Endothelial cell (in vitro differentiated cells): ENCODE data around the gene CXADR. TPM values are rescaled to one million over a fixed set of nuclear protein-coding genes. Genes with fewer than 3 reads are reported as not detected.

Experiments
- DNase-seq: peaks from one replicate; pipeline ENCODE4 v3.0.0; 2021; ENCODE audit warnings: low spot score
- H3K27ac Mint-ChIP-seq: one replicate; pipeline ENCODE4 v1.8.0; 2021; ENCODE audit warnings: mixed read lengths, inconsistent platforms; ENCODE audit not compliant: unreplicated experiment
- H3K27me3 Mint-ChIP-seq: one replicate; pipeline ENCODE4 v1.8.0; 2021; ENCODE audit warnings: mild to moderate bottlenecking, moderate library complexity, mixed read lengths, inconsistent platforms; ENCODE audit not compliant: unreplicated experiment
- H3K36me3 Mint-ChIP-seq: one replicate; pipeline ENCODE4 v1.8.0; 2021; ENCODE audit warnings: mild to moderate bottlenecking, low read depth, mixed read lengths, inconsistent platforms; ENCODE audit not compliant: unreplicated experiment
- H3K4me1 Mint-ChIP-seq: one replicate; pipeline ENCODE4 v1.8.0; 2021; ENCODE audit warnings: mild to moderate bottlenecking, mixed read lengths, inconsistent platforms; ENCODE audit not compliant: unreplicated experiment
- H3K4me3 Mint-ChIP-seq: one replicate; pipeline ENCODE4 v1.8.0; 2021; ENCODE audit warnings: mild to moderate bottlenecking, mixed read lengths, inconsistent platforms; ENCODE audit not compliant: unreplicated experiment
- H3K9me3 Mint-ChIP-seq: one replicate; pipeline ENCODE4 v1.8.0; 2021; ENCODE audit warnings: mixed read lengths, inconsistent platforms; ENCODE audit not compliant: unreplicated experiment
- CTCF ChIP-seq: fragments of 200-600 bp; sonication (generic); IDR thresholded peaks from one replicate; pipeline ENCODE4 v1.5.0; 2021; ENCODE audit warnings: antibody characterized with exemption; ENCODE audit not compliant: unreplicated experiment
- total RNA-seq: library from RNA; stranded (reverse); fragmentation: NEBNext Ultra II Directional; extraction: Animal tissue kit (Norgen Biotek cat#: 25700); gene quantifications from one replicate; pipeline ENCODE4 v1.2.1, GENCODE V29; 2021; ENCODE audit not compliant: unreplicated experiment

CXADR gene
- total RNA-seq, 1 donor from 2014 or later: 19.4 TPM

- no peak for DNase-seq
- Mint-ChIP-seq H3K4me3 (no peak overlapping the region), H3K27ac (no peak overlapping the region), H3K4me1 (peaks cover 3% of the 10 kb centered on the region), H3K27me3 (no peaks in the 10 kb centered on the region), H3K36me3 (no peaks in the 10 kb centered on the region), H3K9me3 (no peaks in the 10 kb centered on the region)
- TF ChIP-seq CTCF: no peak
Observed at GRCh38 chr21:17570786-17571185, 57.9 kb downstream of the CXADR start.

- no peak for DNase-seq
- TF ChIP-seq CTCF: no peak
- Mint-ChIP-seq H3K4me1 (peaks cover 3% of the 10 kb centered on the region), H3K27ac (no peak overlapping the region), H3K36me3 (no peaks in the 10 kb centered on the region), H3K27me3 (no peaks in the 10 kb centered on the region), H3K4me3 (no peak overlapping the region), H3K9me3 (no peaks in the 10 kb centered on the region)
Observed at GRCh38 chr21:17572431-17572830, 59.6 kb downstream of the CXADR start.

GRCh38 chr21:17575076-17575475 is 62.2 kb downstream of the CXADR start:
- TF ChIP-seq CTCF: no peak
- H3K4me3 Mint-ChIP-seq: no peak overlapping the region
- H3K36me3 Mint-ChIP-seq: no peaks in the 10 kb centered on the region
- H3K4me1 Mint-ChIP-seq: peaks cover 3% of the 10 kb centered on the region
- no peak overlapping the region for H3K27ac Mint-ChIP-seq
- peaks cover 4% of the 10 kb centered on the region for H3K27me3 Mint-ChIP-seq
- no peak for DNase-seq
- H3K9me3 Mint-ChIP-seq: no peaks in the 10 kb centered on the region

GRCh38 chr21:17576080-17576835 is 63.4 kb downstream of the CXADR start:
- H3K36me3 Mint-ChIP-seq: no peaks in the 10 kb centered on the region
- no peak overlapping the region for H3K4me3 Mint-ChIP-seq
- DNase-seq: no peak
- peaks cover 4% of the 10 kb centered on the region for H3K27me3 Mint-ChIP-seq
- no peaks in the 10 kb centered on the region for H3K9me3 Mint-ChIP-seq
- H3K4me1 Mint-ChIP-seq: no peaks in the 10 kb centered on the region
- TF ChIP-seq CTCF: no peak
- no peak overlapping the region for H3K27ac Mint-ChIP-seq

GRCh38 chr21:17577701-17578100 is 64.9 kb downstream of the CXADR start:
- Mint-ChIP-seq H3K36me3 (no peaks in the 10 kb centered on the region), H3K27ac (no peak overlapping the region), H3K4me1 (no peaks in the 10 kb centered on the region), H3K4me3 (no peak overlapping the region), H3K27me3 (peaks cover 4% of the 10 kb centered on the region), H3K9me3 (no peaks in the 10 kb centered on the region)
- no peak for DNase-seq
- no peak for TF ChIP-seq CTCF
